ENCODE measurements around the gene DENND2C.
A peak's percentile ranks its signal among the peaks of the same experiment; 100 is the strongest.

The DENND2C gene, protein sequence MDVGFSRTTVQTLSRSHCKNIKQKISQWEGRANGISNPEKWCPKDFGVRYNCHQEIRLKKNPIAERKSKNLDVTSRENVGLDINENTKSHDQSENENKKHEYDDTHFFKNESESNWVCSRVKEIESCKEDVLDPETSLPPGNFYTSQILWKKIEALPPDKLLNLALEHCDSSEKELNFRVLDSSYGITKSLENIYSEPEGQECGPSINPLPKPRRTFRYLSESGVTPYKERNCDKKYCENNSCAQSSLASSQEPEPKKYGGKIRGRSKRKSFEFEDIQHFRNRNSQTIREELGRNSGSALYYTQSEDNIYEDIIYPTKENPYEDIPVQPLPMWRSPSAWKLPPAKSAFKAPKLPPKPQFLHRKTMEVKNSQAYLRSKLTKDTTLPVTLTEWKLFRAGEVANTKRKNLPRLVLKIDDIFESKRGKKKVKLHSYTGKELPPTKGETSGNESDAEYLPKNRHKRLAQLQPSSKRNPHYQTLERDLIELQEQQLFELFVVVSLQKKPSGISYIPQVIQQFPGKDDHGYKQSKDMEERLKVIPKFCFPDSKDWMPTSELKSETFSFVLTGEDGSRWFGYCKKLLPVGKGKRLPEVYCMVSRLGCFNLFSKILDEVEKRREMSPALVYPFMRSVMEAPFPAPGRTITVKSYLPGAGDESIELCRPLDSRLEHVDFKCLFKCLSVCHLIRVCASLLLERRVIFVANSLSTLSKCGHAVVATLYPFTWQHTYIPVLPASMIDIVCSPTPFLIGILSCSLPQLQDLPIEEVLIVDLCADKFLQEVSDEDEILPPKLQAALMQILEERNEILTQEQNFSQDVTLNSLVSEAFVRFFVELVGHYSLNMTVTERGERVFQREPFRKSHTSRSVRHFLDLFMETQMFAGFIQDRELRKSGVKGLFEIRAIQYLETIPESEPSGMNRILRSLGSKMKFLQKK

DNA sequence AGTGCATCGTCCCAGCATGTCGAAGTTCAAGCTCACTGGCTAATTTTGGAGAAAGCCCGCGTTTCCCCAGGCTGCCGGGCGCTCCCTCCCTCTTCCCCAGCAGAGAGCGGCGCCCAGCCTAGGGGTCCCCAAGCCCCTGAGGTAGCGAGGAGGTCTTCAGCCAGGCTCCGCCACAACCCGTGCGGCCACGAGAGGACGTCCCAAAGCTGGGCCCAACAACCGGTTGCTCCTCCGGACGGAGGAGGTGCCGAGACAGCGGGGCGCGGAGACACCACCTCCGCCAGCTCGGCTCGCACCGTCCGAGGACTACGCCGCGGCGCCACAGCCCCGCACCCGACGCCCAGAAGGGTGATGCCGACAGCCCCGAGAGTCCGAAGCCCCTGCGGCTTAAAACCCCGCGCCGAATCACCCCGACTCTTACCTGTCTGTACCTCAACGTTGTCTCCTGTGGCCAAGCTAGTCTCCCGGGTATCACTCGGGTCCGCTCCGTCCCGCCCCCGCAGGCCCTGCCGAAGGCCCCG lies at the start of gene DENND2C:
TSS of gene DENND2C (minus strand) at position 488 of the 521 bp plus-strand sequence. CDS start 44,065 bp downstream, outside the sequence.
- DNase-seq: no peak

DNA sequence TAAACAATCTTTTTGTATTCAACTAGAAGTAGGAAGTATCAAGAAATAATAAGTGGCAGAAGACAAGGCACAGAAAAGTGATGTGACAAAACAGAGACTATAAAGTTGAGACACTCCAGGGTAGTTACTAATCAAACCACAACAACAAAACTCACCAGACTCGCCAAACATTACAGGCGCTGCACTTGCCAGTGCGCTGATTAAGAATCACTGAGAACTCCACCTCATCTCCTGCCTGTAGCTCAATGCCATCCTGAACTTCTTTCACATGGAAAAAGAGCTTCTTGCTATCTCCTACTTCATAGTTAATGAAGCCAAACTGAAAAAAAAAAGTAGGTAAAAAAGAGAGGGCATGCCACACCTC lies 49.6 kb upstream of the DENND2C start:
- DNase-seq: no peak

DNA sequence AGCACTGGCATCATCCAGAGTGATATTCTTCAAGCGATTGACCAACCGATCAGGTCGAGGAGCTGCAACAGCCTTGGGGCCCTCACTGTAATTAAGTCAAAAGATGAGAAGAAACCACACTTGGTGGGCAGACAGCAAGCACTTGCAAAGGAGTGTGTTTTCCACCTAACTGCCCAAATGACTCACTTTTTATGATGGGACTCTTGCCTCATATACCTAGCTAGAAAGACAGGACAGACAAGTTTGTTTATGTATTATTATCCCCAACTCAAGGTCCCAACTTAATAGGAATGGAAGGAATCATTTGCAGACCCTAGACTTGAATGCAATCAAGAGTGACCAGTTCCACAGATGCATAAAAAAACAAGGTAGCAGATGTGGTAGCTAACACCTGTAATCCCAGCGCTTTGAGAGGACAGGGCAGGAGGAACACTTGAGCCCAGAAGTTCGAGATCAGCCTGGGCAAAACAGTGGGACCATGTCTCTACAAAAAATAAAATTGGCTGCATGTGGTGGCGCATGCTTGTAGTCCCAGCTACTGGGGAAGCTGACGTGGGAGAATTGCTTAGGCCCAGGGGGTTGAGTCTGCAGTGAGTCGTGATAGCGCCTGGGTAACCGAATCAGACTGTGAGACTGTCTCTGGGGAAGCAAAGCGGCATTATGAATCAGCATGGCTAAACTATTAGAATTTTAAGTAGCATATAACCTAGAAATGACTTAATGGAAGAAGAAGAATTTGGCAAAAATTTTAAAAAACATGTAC lies 49.0 kb upstream of the DENND2C start:
- DNase-seq: peak; percentile 10 to 23

DNA sequence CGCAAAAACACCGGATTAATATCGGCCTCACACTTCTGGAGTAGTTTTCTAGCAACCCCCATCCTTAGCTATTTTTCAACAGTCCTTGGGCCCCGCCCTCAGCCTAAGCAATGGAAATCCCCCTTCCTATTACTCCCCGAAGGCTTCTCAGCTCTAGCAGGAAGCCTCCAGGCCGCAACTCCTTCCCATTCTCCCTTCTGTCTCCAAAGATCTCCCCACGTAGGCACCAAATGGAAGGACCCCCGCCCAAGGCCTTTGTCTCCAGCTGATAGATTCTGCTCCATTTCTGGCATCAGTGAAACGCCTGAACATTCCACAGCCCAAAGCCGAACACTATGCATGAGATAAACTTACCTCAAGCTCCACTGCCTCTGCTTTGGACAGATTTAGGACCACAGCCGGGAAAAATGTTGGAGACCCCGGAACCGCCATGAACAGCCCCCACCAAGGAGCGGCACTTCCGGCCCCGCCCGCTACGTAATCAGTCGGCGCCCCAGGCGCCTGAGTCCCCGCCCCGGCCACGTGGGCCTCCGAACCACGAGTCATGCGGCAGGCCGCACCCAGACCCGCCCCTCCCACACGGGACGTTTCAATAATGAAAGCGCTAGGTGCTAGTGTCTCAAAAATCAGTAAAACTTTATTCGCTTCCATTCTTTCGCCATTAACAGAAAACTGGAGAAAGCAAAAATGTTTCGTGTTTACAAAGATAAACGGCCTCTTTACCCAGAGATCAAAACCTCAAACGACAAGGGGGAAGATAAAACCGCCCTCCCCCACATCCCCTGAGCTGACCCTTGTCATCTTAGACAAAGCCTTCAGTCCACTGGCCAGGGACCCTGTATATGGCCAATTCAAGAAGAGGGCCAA lies 46.7 kb upstream of the DENND2C start, which contains the start of gene NRAS:
TSS of gene NRAS (minus strand) at position 468 of the 867 bp plus-strand sequence. CDS start 611 bp downstream, outside the sequence.
- peak; percentile 94 to 96 for DNase-seq

GRCh38 chr1:114715952-114716303 lies 46.1 kb upstream of the DENND2C start:
- DNase-seq: no peak

DNA sequence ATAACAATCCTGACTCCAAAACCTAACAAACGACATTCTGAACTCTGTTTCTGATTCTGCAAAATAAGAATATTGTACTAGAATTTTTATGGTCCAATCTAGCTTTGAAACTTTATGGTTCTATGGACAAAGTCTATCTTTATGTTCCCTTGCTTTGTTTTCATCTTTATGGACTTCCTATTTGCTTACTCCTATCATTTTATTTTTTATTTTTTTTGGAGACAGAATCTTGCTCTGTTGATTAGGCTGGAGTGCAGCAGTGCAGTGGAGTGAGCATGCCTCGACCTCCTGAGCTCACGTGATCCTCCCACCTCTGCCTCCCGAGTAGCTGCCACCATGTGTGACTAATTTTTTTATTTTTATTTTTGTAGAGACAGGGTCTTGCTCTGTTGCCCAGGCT lies 43.1 kb upstream of the DENND2C start:
- DNase-seq: no peak

DNA sequence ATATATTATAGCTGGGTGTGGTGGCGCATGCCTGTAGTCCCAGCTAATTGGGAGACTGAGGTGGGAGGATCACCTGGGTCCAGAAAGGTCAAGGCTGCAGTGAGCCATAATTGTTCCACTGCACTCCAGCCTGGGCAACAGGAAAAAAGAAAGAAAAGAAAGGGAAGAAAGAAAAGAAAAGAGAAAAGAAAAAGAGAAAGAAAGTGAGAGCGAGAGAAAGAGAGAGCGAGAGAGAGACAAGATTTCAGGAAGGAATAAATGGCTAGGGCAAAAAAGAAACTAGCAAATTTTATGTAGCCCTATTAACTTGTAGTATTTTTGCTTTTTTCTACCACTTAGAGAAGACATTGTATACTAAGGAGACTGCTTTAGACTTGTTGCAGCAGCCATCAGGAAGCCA lies 40.5 kb upstream of the DENND2C start:
- DNase-seq: no peak

- no peak for DNase-seq
These were observed 37.8 kb upstream of the DENND2C start for GRCh38 chr1:114707604-114708003.

DNA sequence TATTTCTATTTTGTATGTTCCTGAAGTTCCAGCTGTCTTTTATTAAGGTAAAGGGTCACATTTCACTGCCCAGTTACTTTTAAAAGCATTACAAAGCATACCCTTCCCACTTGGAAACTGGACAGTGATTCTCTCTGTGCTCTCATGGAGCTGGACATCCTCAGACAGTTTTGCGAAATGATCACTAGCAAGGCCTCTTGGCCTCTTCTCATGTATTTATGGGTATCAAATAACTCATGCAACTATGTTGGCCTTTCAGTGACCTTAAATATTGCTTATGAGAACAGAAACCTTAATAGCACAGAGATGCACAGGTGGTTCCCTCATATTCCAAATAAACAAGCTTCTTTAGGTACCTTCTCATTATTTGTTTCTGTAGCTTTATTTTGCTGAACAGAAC lies 33.4 kb upstream of the DENND2C start:
- DNase-seq: no peak

DNA sequence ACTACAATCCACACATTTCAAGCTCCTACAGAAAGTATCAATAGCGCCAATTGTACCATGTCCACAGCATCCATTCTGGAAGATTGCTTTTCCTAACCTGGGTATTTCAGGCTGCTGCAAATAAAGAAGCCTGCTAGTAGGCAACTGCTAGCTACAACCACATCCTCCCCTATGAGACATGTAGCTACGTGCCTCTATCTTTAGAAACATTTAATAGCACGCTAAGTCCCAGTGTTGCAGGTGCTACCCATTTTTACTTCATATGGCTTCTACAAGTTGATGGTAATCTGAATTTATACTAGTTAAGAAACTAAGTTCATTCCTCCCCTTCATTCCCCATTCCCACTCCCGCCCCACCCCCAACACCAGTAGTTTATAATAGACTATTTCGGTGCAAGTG lies 32.9 kb upstream of the DENND2C start:
- DNase-seq: no peak

DNA sequence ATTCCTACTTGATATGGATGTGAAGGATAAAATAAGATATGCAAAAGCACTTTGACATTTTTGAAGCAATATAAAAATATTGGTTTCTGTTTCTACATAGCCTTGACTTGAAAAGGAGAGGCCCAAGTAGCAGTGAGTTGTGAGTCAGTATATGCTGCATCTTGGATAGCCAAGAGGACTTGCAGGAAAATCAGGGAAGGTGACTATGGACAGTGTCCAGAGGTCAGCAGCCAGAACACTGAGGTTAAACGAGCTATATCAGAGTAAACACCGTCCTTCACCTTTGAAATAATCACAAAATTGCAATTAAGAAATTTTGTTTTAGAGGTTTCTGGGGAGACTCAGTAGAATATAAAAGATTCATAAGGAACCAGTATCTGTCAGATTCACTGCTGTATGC lies 32.1 kb upstream of the DENND2C start:
- DNase-seq: no peak

GRCh38 chr1:114700036-114700600 lies 30.3 kb upstream of the DENND2C start:
- no peak for DNase-seq

DNA sequence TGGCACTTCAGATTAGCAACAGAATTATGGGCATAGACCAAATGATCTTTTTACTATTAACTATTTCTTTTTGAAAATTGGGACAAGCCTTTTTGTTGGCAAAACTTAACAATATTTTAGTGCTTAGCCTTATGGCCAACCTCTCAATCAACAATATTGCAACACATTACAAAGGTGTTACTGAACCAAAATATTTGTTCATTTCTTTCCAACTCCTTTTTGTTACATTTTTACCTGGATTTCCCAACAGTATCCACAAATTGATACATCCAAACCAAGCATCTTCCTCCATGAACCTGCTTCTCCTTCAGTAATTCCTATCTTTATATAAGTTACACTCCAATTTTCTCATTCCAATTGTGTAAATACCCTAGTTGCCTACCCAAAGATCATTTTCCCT lies 27.0 kb upstream of the DENND2C start:
- no peak for DNase-seq

- no peak for DNase-seq
These were observed 25.7 kb upstream of the DENND2C start, which contains the start of gene AMPD1 for GRCh38 chr1:114695430-114696058. TSS of gene AMPD1 (minus strand) at chr1:114695546. CDS start at chr1:114695471, 75 bp downstream.

DNA sequence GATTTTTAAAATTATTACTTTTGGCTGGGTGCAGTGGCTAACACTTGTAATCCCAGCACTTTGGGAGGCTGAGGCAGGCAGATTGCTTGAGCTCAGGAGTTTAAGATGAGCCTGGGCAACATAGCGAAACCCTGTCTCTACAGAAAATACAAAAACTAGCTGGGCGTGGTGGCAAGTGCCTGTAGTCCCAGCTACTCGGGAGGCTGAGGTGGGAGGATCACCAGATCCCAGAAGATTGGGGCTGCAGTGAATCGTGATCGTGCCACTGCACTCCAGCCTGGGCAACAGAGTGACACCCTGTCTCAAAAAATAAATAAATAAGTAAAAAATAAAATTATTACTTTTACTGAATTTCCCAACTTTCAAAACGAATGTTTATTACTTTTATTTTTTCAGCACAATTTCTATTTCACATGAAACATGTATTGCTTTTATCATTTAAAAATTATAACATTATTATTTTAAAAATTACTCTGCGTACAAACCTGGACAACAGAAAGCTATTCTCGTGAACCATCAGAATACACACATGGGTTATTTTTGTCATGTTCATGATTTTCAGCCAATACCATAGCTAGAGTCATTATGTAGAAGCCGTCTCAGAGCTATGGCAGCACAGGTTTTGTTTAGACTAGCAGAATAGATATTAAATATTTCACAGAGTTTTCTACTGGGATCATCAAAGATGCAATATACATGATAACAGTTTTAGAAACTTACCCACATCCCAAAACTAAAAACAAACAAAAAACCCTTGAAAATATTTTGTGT lies 24.9 kb upstream of the DENND2C start:
- no peak for DNase-seq

DNA sequence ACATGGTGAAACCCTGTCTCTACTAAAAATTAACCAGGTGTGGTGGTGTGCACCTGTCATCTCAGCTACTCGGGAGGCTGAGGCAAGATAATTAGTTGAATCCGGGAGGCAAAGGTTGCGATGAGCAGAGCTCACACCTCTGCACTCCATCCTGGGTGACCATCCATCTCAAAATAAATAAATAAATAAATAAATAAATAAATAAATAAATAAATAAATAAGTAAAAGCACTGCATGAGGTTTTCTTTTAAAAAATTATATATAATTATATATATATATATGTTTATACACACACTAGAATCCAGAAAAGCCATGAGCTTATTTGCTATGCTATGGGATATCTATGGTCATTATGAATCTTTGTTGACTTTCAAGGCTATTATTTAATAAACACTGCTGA lies 23.1 kb upstream of the DENND2C start:
- DNase-seq: no peak

DNA sequence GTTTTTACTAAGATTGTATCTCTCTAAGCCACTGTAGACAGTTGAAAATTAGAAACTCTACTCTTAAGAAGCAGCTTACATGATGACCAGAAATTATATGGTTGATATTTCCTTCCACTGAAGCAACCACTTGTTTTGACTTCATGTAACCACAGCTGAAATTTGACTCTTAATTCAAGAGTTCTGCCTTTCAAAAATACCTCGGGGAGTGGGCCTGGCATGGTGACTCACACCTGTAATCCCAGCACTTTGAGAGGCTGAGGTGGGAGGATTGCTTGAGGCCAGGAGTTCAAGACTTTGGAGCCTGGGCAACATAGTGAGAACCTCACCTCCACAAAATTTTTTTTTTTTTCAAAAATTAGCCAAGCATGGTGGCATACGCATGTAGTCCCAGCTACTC lies 21.2 kb upstream of the DENND2C start:
- DNase-seq: no peak

- no peak for DNase-seq
These were observed 20.3 kb upstream of the DENND2C start for GRCh38 chr1:114690148-114690547.

DNA sequence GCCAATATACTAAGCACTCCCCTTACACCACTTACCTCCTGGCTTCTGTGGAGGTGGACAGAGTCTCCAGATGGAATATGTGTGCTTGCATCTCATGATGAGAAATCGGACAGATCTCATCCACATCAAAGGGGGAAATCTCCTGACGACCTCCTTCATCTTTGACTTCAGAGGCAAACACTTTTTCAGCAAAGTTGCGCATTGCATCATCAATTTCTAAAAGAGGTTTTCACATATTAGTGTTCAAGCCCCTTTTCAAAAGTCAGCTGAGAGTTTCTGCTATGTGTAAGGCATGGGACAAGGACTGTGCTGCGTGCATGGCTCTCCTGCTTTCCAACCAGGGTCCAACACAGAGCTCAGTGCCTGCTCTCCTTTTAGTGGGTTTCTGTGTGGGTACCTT lies 18.7 kb upstream of the DENND2C start:
- DNase-seq: no peak

DNA sequence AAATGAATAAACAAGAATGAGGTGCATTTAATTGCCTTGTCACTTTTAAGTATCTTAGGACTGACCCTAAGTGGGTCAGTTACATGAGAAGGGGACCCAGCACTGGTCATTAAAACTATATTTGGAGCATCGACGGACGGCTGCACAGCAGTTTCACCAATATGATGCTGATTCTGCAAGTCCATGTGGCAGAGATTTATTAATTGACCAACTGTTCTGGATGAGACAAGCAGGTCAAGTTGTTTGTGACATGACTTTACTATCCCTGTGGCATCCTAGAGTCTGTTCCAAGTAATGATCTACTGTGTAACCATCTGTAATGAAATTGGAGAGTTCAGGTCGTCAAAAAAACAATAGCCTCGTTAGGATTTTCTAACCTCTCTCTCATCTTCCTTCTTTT lies 16.0 kb upstream of the DENND2C start:
- DNase-seq: no peak

Measured in activated CD4-positive, alpha-beta T cell treated with anti-CD3 and anti-CD28 coated beads, Interleukin-2, amount 50 U/mL, for 48 hours (primary cell).